B cell (primary cell): ENCODE data around the gene SMIM41.
"Not testable (repeated sequence)": the region's sequence is repeated elsewhere in the genome, so short reads cannot be mapped to it uniquely, and the experiment has no call there.

Experiments used
- EZH2 ChIP-seq: IDR thresholded peaks from 2 replicates; pipeline ENCODE4 v1.6.1; 2012; ENCODE audit warnings: borderline replicate concordance, low read depth, mild to moderate bottlenecking, moderate library complexity, low read length; ENCODE audit not compliant: insufficient read depth, poor library complexity, severe bottlenecking
- TF ChIP-seq, protein P1 (sequence below): fragments of 200-600 bp; IDR thresholded peaks from one replicate; pipeline ENCODE4 v1.8.0; 2022; ENCODE audit warnings: antibody characterized with exemption, mild to moderate bottlenecking

GRCh38 chr12:52117806-52118475 is 38.4 kb downstream of the SMIM41 start:
- TF ChIP-seq, protein P1, sequence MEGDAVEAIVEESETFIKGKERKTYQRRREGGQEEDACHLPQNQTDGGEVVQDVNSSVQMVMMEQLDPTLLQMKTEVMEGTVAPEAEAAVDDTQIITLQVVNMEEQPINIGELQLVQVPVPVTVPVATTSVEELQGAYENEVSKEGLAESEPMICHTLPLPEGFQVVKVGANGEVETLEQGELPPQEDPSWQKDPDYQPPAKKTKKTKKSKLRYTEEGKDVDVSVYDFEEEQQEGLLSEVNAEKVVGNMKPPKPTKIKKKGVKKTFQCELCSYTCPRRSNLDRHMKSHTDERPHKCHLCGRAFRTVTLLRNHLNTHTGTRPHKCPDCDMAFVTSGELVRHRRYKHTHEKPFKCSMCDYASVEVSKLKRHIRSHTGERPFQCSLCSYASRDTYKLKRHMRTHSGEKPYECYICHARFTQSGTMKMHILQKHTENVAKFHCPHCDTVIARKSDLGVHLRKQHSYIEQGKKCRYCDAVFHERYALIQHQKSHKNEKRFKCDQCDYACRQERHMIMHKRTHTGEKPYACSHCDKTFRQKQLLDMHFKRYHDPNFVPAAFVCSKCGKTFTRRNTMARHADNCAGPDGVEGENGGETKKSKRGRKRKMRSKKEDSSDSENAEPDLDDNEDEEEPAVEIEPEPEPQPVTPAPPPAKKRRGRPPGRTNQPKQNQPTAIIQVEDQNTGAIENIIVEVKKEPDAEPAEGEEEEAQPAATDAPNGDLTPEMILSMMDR: not testable (repeated sequence)
- not testable (repeated sequence) for TF ChIP-seq EZH2
